AG09319 (cell line): ENCODE data around the gene FAM83C.

Experiments
- DNase-seq: peaks from one replicate; pipeline ENCODE4 v3.0.0-alpha.2; 2010; ENCODE audit warnings: low read depth; ENCODE audit errors: extremely low read depth
- TF ChIP-seq, protein P1 (sequence below): IDR thresholded peaks from 2 replicates; pipeline ENCODE4 v1.5.1; 2011; ENCODE audit warnings: low read depth, mild to moderate bottlenecking, inconsistent platforms, low read length, moderate library complexity

The FAM83C gene

DNA sequence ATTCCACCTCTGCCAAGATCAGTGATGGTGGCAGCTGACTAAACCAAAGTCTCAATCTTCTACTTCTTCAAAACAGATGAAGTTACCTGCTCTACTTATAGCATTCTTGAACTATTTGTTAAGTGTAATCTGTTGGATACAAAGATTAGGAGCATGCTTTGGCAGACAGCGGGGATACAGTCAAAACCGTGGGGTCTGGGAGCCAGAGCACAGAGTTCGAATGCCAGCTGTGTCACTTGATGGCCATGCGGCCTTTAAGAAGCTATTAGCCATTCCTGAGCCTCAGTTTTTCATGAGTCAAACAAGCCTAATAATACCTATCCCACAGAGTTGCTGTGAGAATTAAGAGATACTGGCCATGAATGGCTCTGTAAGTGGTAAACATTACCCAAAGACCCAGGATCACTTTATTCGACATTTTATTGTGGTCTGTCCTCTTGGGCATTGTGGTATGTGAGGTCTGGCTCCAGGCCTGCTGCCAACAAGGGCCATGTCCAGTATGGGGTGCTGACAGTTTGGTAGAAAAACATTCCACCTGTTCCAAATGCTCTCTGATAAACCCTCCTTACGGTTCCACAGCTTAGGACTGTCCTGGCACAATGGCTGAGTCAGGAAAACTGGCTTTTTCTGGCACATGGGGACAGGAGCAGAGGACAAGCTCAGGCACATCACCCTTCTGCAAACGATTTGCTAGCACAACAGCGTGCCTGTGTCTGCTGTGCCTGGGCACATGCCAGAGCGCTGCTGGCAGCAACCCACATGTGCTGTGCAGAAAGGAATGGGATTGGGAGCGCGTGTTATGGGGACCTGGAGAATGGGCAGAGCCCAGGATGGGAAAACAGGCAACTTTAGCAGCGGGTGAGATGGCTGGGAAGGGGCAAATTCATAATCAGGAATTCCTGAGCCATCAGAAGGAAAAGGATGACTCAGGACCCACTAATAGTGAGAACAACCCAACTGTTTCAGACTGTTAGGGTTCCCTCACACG lies 15.7 kb upstream of the FAM83C start:
- DNase-seq = no peak
- TF ChIP-seq, protein P1, sequence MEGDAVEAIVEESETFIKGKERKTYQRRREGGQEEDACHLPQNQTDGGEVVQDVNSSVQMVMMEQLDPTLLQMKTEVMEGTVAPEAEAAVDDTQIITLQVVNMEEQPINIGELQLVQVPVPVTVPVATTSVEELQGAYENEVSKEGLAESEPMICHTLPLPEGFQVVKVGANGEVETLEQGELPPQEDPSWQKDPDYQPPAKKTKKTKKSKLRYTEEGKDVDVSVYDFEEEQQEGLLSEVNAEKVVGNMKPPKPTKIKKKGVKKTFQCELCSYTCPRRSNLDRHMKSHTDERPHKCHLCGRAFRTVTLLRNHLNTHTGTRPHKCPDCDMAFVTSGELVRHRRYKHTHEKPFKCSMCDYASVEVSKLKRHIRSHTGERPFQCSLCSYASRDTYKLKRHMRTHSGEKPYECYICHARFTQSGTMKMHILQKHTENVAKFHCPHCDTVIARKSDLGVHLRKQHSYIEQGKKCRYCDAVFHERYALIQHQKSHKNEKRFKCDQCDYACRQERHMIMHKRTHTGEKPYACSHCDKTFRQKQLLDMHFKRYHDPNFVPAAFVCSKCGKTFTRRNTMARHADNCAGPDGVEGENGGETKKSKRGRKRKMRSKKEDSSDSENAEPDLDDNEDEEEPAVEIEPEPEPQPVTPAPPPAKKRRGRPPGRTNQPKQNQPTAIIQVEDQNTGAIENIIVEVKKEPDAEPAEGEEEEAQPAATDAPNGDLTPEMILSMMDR = no peak

DNA sequence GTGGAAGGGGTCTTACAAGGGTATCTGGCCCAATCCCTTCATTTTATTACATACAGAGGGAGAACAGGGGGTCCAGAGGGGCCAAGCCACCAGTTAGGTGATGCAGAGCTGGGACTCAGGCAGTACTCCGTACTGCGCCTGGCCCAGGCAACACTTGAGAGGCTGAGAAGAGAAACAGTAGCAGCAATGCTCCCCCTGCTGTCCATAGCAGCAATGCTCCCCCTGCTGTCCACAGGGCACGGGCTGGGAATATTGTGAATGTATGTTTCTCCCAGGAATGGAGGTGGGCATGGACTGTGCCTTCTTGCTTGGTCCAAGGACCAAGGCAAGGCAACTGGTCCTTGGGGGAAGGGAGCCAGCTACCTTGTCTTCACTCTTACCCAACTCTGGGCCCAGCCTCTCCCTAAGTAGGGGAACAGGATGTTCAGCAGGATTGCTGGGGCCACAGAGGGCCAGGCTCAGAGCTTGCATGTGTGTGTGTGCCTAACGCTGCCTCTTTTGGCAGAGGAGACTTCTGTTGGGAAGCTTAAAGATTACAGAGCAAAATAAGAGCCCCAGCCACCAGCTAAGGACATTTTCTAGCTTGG lies 14.8 kb upstream of the FAM83C start:
- no peak for DNase-seq
- TF ChIP-seq, protein P1 = peak; percentile 73

DNA sequence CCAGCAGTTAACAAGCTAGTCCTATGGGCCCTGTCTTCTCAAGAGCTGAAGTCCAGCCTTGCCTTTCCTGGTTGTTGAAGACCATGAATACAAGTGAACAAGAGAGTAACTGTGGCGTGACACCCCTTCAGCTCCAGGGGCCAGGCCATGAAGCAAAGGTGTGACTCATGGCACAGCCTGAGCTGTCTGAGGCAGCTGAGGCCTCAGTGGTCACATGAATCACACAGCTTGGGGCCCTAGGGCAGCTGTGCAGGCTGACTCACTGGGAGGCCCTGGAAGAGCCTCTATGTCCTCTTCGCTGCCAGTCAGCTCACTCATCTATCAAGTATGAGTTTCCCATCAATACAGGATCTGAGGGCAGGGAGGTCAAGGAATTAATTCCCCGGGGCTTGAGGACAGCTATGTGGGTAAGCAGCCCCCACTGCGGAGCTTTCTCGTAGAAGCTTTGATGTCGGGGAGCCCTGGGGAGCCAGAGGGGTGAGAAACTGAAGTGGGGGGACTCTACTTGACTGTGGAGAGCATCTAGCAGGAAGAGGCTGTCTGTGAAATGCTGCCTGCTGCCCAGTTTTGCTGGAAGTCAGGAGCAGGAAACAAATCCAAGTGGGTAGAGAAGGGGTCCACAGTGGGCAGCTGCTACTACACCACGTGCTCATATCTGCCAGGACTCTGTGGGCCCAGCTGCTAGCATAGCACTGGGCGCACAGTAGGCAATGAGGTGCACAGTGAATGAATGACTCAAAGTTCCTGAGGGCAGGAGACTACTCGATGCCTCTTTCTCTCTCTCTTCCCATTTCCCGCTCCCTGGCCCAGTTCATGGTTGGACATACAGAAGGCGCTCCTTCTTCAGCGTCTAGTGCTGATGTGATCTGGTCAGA lies 13.7 kb upstream of the FAM83C start:
- peak; percentile 95 for DNase-seq
- TF ChIP-seq, protein P1 = no peak

DNA sequence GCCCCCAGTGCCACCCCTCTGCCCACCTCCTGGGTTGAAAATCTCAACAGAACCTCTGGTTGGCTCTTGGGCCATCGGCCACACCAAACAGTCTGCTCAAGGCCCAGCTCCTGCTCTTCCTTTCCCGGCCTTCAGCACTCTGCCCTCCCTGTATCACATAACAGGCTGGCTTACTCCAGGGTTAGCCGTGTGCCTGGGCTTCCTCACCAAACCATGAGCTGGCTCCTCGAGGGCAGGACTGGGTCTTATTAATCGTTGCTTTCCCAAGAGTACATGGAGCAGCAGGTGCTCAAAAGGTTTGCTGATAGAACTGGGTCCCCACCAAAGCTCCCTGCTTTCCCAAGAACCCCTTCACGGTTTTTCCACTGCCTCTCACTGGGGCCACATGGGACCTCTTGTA lies 12.7 kb upstream of the FAM83C start:
- TF ChIP-seq, protein P1 = no peak
- DNase-seq = no peak

DNA sequence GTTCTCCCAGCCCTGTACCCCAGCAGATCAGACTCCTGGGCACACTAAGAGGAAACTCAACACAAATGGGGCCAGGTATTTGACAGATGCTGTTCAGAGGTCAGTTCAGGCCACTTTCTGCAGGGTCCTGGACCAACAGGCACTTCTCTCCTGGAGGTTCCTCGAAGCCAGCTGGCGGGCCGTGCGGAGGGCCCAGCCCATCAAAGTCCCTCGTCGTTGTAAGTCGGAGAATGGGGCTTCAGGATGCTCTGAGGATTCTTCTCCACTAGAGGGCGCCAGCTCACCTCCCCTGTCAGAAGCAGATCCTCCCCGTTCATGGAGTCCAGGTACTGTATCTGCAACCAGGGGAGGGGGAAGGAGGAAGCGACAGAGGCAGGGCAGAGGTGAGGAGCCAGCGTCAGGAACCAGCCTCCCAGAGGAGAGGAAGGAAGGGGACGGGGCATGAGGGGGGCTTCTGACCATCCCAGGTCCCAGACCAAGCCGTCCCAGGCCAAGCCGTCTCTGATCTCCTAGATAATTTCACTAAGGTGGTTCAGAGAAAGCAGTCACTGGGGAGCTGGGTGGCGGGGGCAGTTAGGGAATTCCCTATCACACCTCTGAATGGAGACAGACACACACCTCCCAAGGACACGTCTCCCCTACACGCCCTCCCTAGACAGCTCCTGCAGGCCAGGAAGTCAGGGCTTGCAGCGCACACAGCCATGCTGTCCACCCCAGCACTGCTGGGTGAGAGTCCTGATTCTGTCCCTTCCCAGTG lies 11.7 kb upstream of the FAM83C start:
- TF ChIP-seq, protein P1 = peak; percentile 94
- DNase-seq = no peak

DNA sequence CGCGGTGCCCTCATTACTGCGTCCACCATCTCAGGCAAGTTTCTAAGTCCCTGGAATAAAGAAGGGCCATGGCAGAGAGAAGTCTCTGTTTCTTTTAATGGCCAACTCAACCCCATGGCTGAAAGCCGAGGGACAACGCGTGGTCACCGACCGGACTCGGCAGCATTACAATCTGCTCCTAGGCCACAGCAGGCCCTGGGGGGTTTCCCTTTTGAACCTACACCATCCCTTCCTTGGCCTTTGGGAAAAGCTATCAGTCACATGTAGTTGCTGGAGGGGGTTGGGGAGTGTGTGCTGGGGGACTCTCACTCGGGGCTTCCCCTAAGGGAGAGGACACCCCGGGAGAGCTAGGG lies 11.1 kb upstream of the FAM83C start:
- TF ChIP-seq, protein P1 = no peak
- DNase-seq = no peak
